ENCODE data around the gene FAXDC2. TPM values are rescaled to one million over a fixed set of nuclear protein-coding genes. Genes with fewer than 3 reads are reported as not detected.

FAXDC2 gene
- total and polyA plus RNA-seq, 10 of the 15 experiments (the other 5 are each of a cell fraction or from before 2014, with no cell fraction given), result 0.13 to 1.8 (median 0.35) TPM

DNA sequence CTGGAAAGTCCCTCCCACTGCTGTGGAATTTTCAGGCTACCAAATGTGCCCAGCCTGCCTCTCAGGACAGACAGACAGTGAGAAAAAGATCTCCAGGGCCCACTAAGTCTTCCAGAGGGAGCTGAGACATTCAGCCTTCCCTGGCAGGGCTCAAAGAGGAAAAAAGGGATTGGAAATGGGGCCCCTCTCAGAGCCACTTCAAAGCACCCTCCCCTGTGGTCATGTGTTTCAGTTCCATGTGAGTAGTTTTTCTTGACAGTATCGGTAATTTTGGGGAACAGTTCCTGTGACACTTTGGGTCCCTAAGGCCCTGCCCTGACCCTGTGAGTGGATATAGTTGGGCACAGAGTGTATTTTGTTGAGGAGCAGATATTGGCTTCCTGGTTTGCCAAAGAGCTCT is 70.3 kb downstream of the FAXDC2 start (continued):
- TF ChIP-seq NRF1 (conservative IDR thresholded peaks at IDR 0.05; ENCODE audit: low read depth, low read length) (no peak), POLR2A (IDR thresholded peaks at IDR 0.05; ENCODE audit: low read depth, low read length) (no peak), ZSCAN29 (IDR thresholded peaks at IDR 0.05) (no peak), ASH2L (IDR thresholded peaks at IDR 0.05; ENCODE audit: borderline replicate concordance, low read depth) (no peak), RUNX3 (IDR thresholded peaks at IDR 0.05; ENCODE audit: low read length) (peak; percentile 81), CHD4 (IDR thresholded peaks at IDR 0.05) (no peak), BHLHE40 (IDR thresholded peaks at IDR 0.05; ENCODE audit: borderline replicate concordance in 1 of 2, low read depth in 2 of 2, low read length in 1 of 2) (0 out of 4 replicates have a peak, but pooled peaks of 1 of the 2 experiments have one; percentile 9), SPI1 (IDR thresholded peaks at IDR 0.05; ENCODE audit: borderline replicate concordance, insufficient read depth, low read depth, low read length) (peak; percentile 60; the same call in 1 of the 2 replicates), NR2F1 (conservative IDR thresholded peaks at IDR 0.05) (peak; percentile 58; the same call in 1 of the 2 replicates), MXI1 (IDR thresholded peaks at IDR 0.05; ENCODE audit: low read depth, low read length) (no peak), IKZF1 (conservative IDR thresholded peaks at IDR 0.05) (peak; percentile 77), SUPT20H (IDR thresholded peaks at IDR 0.05; ENCODE audit: borderline replicate concordance, control insufficient read depth, low read depth, low read length) (no peak), ZNF622 (IDR thresholded peaks at IDR 0.05) (no peak), EZH2 (IDR thresholded peaks at IDR 0.05; ENCODE audit: borderline replicate concordance, control insufficient read depth, low read depth, low read length) (no peak), MEF2B (IDR thresholded peaks at IDR 0.05; ENCODE audit: partially characterized antibody, poor library complexity, severe bottlenecking) (peak; percentile 47), POLR2AphosphoS2 (IDR thresholded peaks at IDR 0.05; ENCODE audit: low read depth, low read length) (no peak), FOS (IDR thresholded peaks at IDR 0.05; ENCODE audit: borderline replicate concordance, extremely low read depth, insufficient read length) (no peak), RB1 (IDR thresholded peaks at IDR 0.05; ENCODE audit: borderline replicate concordance) (no peak), IKZF2 (IDR thresholded peaks at IDR 0.05) (peak; percentile 66 to 80), TCF3 (IDR thresholded peaks at IDR 0.05; ENCODE audit: borderline replicate concordance, insufficient read depth, low read depth, low read length) (no peak)
- TF ChIP-seq, protein P1, sequence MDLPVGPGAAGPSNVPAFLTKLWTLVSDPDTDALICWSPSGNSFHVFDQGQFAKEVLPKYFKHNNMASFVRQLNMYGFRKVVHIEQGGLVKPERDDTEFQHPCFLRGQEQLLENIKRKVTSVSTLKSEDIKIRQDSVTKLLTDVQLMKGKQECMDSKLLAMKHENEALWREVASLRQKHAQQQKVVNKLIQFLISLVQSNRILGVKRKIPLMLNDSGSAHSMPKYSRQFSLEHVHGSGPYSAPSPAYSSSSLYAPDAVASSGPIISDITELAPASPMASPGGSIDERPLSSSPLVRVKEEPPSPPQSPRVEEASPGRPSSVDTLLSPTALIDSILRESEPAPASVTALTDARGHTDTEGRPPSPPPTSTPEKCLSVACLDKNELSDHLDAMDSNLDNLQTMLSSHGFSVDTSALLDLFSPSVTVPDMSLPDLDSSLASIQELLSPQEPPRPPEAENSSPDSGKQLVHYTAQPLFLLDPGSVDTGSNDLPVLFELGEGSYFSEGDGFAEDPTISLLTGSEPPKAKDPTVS (IDR thresholded peaks at IDR 0.05; ENCODE audit: low read depth, low read length), result no peak
